ENCODE results near the gene EFHC2. TPM values are rescaled to one million over a fixed set of nuclear protein-coding genes. Genes with fewer than 3 reads are reported as not detected.

Gene EFHC2
- total RNA-seq, 1 experiment from 2014 or later = 1.1 TPM

DNA sequence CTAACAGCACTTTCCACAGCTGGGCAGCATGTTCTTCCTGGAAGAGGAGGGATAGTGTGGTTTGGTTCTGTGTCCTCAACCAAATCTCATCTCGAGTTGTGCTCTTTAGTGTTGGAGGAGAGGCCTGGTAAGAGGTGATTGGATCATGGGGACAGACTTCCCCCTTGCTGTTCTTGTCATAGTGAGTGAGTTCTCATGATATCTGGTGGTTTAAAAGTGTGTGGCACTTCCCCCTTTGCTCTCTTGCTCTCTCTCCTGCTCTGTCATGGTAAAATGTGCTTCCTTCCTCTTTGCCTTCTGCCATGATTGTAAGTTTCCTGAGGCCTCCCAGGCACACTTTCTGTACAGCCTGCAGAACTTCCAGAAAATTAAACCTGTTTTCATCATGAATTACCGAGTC, 236.6 kb downstream of the EFHC2 start:
- Histone ChIP-seq H4K20me1 (ENCODE audit: control insufficient read depth, insufficient read depth, insufficient read length) (no peaks in the 10 kb centered on the region), H3K9ac (ENCODE audit: extremely low read depth, insufficient read length, low read length) (no peak overlapping the region), H3K18ac (ENCODE audit: insufficient read length, low read depth, low read length) (no peak overlapping the region), H3T11ph (ENCODE audit: low read length) (no peak overlapping the region), H3K23me2 (ENCODE audit: insufficient read length, low read depth, low read length, poor library complexity, severe bottlenecking) (no peaks in the 10 kb centered on the region), H3K9me3 (ENCODE audit: control insufficient read depth, low read depth, low read length) (peaks cover 25% of the 10 kb centered on the region), H4K91ac (ENCODE audit: insufficient read length, low read depth, low read length) (no peak overlapping the region), H3K56ac (ENCODE audit: insufficient read length, low read depth, low read length) (no peak overlapping the region), H4K5ac (ENCODE audit: insufficient read length, low read depth, low read length) (no peak overlapping the region), H2BK120ac (ENCODE audit: low read depth, low read length, poor library complexity, severe bottlenecking) (no peak overlapping the region), H2BK15ac (ENCODE audit: low read depth, low read length) (no peak overlapping the region), H3K27me3 (ENCODE audit: insufficient read depth, low read length) (no peaks in the 10 kb centered on the region), H3K79me2 (ENCODE audit: insufficient read depth, low read length) (no peaks in the 10 kb centered on the region), H2AFZ (ENCODE audit: low read length) (no peak overlapping the region), H3K4me1 (ENCODE audit: insufficient read depth, low read length) (no peaks in the 10 kb centered on the region), H2BK12ac (ENCODE audit: insufficient read length, low read depth, low read length) (no peak overlapping the region), H3K79me1 (ENCODE audit: insufficient read depth, low read depth, low read length, poor library complexity, severe bottlenecking) (no peaks in the 10 kb centered on the region), H2BK20ac (ENCODE audit: low read depth, low read length, poor library complexity, severe bottlenecking) (no peak overlapping the region), H3K4ac (ENCODE audit: low read depth, low read length) (no peak overlapping the region), H3K14ac (ENCODE audit: insufficient read depth, low read length) (no peak overlapping the region), H3K4me2 (ENCODE audit: insufficient read depth, insufficient read length, low read length) (no peak overlapping the region), H3K23ac (ENCODE audit: insufficient read length, low read depth, low read length) (no peak overlapping the region), H2BK5ac (ENCODE audit: insufficient read length, low read length) (no peak overlapping the region), H2AK5ac (ENCODE audit: insufficient read length, low read length) (no peak overlapping the region), H4K8ac (replicated peaks; ENCODE audit: insufficient read length, low read depth, low read length) (no peak overlapping the region), H3K27ac (ENCODE audit: insufficient read length, low read depth, low read length) (no peak overlapping the region)
- H3K4me3 Mint-ChIP-seq = no peak overlapping the region
- no peaks in the 10 kb centered on the region for H3K4me1 Mint-ChIP-seq
- DNase-seq = no peak
- TF ChIP-seq, protein P1, sequence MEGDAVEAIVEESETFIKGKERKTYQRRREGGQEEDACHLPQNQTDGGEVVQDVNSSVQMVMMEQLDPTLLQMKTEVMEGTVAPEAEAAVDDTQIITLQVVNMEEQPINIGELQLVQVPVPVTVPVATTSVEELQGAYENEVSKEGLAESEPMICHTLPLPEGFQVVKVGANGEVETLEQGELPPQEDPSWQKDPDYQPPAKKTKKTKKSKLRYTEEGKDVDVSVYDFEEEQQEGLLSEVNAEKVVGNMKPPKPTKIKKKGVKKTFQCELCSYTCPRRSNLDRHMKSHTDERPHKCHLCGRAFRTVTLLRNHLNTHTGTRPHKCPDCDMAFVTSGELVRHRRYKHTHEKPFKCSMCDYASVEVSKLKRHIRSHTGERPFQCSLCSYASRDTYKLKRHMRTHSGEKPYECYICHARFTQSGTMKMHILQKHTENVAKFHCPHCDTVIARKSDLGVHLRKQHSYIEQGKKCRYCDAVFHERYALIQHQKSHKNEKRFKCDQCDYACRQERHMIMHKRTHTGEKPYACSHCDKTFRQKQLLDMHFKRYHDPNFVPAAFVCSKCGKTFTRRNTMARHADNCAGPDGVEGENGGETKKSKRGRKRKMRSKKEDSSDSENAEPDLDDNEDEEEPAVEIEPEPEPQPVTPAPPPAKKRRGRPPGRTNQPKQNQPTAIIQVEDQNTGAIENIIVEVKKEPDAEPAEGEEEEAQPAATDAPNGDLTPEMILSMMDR (conservative IDR thresholded peaks at IDR 0.05) = no peak
- no peak overlapping the region for H3K27ac Mint-ChIP-seq
- H3K36me3 Mint-ChIP-seq (ENCODE audit: insufficient read depth in 1 of 3, low read depth in 3 of 3) = peaks cover 3 to 15% (median 12%) of the 10 kb centered on the region in 3 experiments
- peaks cover 69 to 79% of the 10 kb centered on the region in 2 experiments for H3K9me3 Mint-ChIP-seq
- no peaks in the 10 kb centered on the region for H3K27me3 Mint-ChIP-seq (ENCODE audit: low read depth)
- WGBS (ENCODE audit: extremely low coverage, insufficient read length, low lambda C conversion rate) = no CpG with 5 or more reads among the region's 2 CpGs
